ENCODE measurements around the gene UQCRFS1.
"Not testable (repeated sequence)": the region's sequence is repeated elsewhere in the genome, so short reads cannot be mapped to it uniquely, and the experiment has no call there.

UQCRFS1 gene

GRCh38 chr19:29215322-29215845 lies 2.4 kb upstream of the UQCRFS1 start:
- DNase-seq (ENCODE audit: low read depth in 3 of 3, low spot score in 1 of 3), result no peak

- no peak for DNase-seq (ENCODE audit: low read depth in 3 of 3, low spot score in 1 of 3)
Measured at GRCh38 chr19:29214411-29214810, 1.5 kb upstream of the UQCRFS1 start.

GRCh38 chr19:29212356-29212647 lies 649 bp downstream of the UQCRFS1 start:
- no peak for DNase-seq (ENCODE audit: low read depth in 3 of 3, low spot score in 1 of 3)

- no peak for DNase-seq (ENCODE audit: low read depth in 3 of 3, low spot score in 1 of 3)
Measured at GRCh38 chr19:29211562-29212355, 1.2 kb downstream of the UQCRFS1 start.

GRCh38 chr19:29211041-29211440 lies 1.9 kb downstream of the UQCRFS1 start:
- not testable (repeated sequence) for DNase-seq (ENCODE audit: low read depth in 3 of 3, low spot score in 1 of 3)

GRCh38 chr19:29210502-29210901 lies 2.4 kb downstream of the UQCRFS1 start:
- not testable (repeated sequence) for DNase-seq (ENCODE audit: low read depth in 3 of 3, low spot score in 1 of 3)

GRCh38 chr19:29207403-29208187 lies 5.4 kb downstream of the UQCRFS1 start:
- not testable (repeated sequence) for DNase-seq (ENCODE audit: low read depth in 3 of 3, low spot score in 1 of 3)

- no peak for DNase-seq (ENCODE audit: low read depth in 3 of 3, low spot score in 1 of 3)
Measured at GRCh38 chr19:29206453-29206852, 6.5 kb downstream of the UQCRFS1 start.

GRCh38 chr19:29202281-29202680 lies 10.7 kb downstream of the UQCRFS1 start:
- no peak for DNase-seq (ENCODE audit: low read depth in 3 of 3, low spot score in 1 of 3)

GRCh38 chr19:29201855-29202254 lies 11.1 kb downstream of the UQCRFS1 start:
- no peak for DNase-seq (ENCODE audit: low read depth in 3 of 3, low spot score in 1 of 3)

GRCh38 chr19:29194658-29195057 lies 18.3 kb downstream of the UQCRFS1 start:
- DNase-seq (ENCODE audit: low read depth in 3 of 3, low spot score in 1 of 3), result no peak

GRCh38 chr19:29193155-29193554 lies 19.8 kb downstream of the UQCRFS1 start:
- DNase-seq (ENCODE audit: low read depth in 3 of 3, low spot score in 1 of 3), result no peak

- no peak for DNase-seq (ENCODE audit: low read depth in 3 of 3, low spot score in 1 of 3)
Measured at GRCh38 chr19:29191005-29191404, 21.9 kb downstream of the UQCRFS1 start.

GRCh38 chr19:29189033-29189360 lies 24.0 kb downstream of the UQCRFS1 start:
- DNase-seq (ENCODE audit: low read depth in 3 of 3, low spot score in 1 of 3), result no peak

GRCh38 chr19:29188289-29189032 lies 24.5 kb downstream of the UQCRFS1 start:
- DNase-seq (ENCODE audit: low read depth in 3 of 3, low spot score in 1 of 3), result no peak

GRCh38 chr19:29187676-29188075 lies 25.3 kb downstream of the UQCRFS1 start:
- DNase-seq (ENCODE audit: low read depth in 3 of 3, low spot score in 1 of 3), result no peak

- no peak for DNase-seq (ENCODE audit: low read depth in 3 of 3, low spot score in 1 of 3)
Measured at GRCh38 chr19:29185427-29185826, 27.5 kb downstream of the UQCRFS1 start.

- no peak for DNase-seq (ENCODE audit: low read depth in 3 of 3, low spot score in 1 of 3)
Measured at GRCh38 chr19:29176981-29177754, 35.8 kb downstream of the UQCRFS1 start.

- no peak for DNase-seq (ENCODE audit: low read depth in 3 of 3, low spot score in 1 of 3)
Measured at GRCh38 chr19:29173896-29174295, 39.1 kb downstream of the UQCRFS1 start.

GRCh38 chr19:29172302-29172701 lies 40.6 kb downstream of the UQCRFS1 start:
- no peak for DNase-seq (ENCODE audit: low read depth in 3 of 3, low spot score in 1 of 3)

- no peak for DNase-seq (ENCODE audit: low read depth in 3 of 3, low spot score in 1 of 3)
Measured at GRCh38 chr19:29171525-29171924, 41.4 kb downstream of the UQCRFS1 start.

Measured in stimulated activated CD4-positive, alpha-beta T cell treated with anti-CD3 and anti-CD28 coated beads, TNF-alpha, amount 100 ng/mL, for 1 hour (primary cell).